ENCODE results near the gene RFTN2. TPM values are rescaled to one million over a fixed set of nuclear protein-coding genes. Genes with fewer than 3 reads are reported as not detected.

The RFTN2 gene
- total and polyA plus RNA-seq, 2 donors (not counting 3 experiments of a cell fraction or from before 2014, with no cell fraction given), result 5.0 to 8.0 TPM

DNA sequence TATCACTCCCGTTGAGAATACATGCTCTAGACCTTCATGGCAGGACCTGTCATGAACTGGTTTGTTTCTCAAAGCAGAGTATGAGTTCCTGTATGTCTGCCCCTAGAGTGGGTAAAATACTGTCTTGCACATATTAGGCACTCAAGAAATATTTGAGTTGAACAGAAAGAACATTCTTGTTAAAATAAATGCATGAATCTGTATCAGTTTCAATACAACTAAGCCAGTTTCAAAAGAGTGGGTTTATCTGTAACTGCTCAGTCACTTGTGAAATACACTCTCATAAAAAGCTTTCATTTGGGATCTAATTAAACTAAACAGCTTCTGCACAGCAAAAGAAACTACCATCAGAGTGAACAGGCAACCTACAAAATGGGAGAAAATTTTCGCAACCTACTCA lies 69.2 kb downstream of the RFTN2 start:
- DNase-seq (ENCODE audit: low read depth, low spot score), result no peak
- Histone ChIP-seq H3K27me3 (ENCODE audit: control insufficient read depth in 2 of 2, insufficient read depth in 2 of 2, low read length in 2 of 2) (no peaks in the 10 kb centered on the region), H3K9ac (replicated peaks; ENCODE audit: extremely low read depth, insufficient read depth, low read length) (no peak overlapping the region), H3K4me3 (replicated peaks in 1 of 3; ENCODE audit: insufficient read depth in 1 of 3, low read depth in 1 of 3, low read length in 3 of 3) (no peak overlapping the region), H3K27ac (ENCODE audit: insufficient read depth, low read depth, low read length) (no peak overlapping the region), H3K9me1 (replicated peaks; ENCODE audit: control insufficient read depth, extremely low read depth, insufficient read depth, low read length) (no peaks in the 10 kb centered on the region), H3K4me2 (ENCODE audit: insufficient read depth, low read length) (no peak overlapping the region), H2AFZ (ENCODE audit: low read depth, low read length) (no peak overlapping the region), H4K20me1 (replicated peaks; ENCODE audit: control insufficient read depth, extremely low read depth, insufficient read depth, low read length) (no peaks in the 10 kb centered on the region), H3K9me3 (replicated peaks; ENCODE audit: control insufficient read depth, insufficient read depth, low read length) (no peaks in the 10 kb centered on the region), H3K79me2 (ENCODE audit: control insufficient read depth, insufficient read depth, low read length) (no peaks in the 10 kb centered on the region), H3K4me1 (ENCODE audit: control insufficient read depth, extremely low read depth, insufficient read depth, low read length) (no peaks in the 10 kb centered on the region), H3K36me3 (ENCODE audit: control insufficient read depth in 2 of 2, extremely low read depth in 1 of 2, insufficient read depth in 2 of 2, low read length in 2 of 2) (no peaks in the 10 kb centered on the region)
- no peak for TF ChIP-seq FOS (IDR thresholded peaks at IDR 0.05; ENCODE audit: borderline replicate concordance, insufficient read depth, low read length)
- no peak for TF ChIP-seq EZH2 (IDR thresholded peaks at IDR 0.05; ENCODE audit: borderline replicate concordance, low read depth, low read length, severe bottlenecking)
- no peak for FAIRE-seq
- no TSS peak for BruUV-seq (replicated peaks)
- dilution Hi-C loops (cut with MboI; ENCODE audit: extremely low pct_ligation_motif_present, low sequenced_read_pairs), result no loop called here
- CTCF ChIA-PET, result no interaction called here
- POLR2A ChIA-PET, result no interaction called here
- intact Hi-C loops (cut with micrococcal nuclease), result no loop called here

DNA sequence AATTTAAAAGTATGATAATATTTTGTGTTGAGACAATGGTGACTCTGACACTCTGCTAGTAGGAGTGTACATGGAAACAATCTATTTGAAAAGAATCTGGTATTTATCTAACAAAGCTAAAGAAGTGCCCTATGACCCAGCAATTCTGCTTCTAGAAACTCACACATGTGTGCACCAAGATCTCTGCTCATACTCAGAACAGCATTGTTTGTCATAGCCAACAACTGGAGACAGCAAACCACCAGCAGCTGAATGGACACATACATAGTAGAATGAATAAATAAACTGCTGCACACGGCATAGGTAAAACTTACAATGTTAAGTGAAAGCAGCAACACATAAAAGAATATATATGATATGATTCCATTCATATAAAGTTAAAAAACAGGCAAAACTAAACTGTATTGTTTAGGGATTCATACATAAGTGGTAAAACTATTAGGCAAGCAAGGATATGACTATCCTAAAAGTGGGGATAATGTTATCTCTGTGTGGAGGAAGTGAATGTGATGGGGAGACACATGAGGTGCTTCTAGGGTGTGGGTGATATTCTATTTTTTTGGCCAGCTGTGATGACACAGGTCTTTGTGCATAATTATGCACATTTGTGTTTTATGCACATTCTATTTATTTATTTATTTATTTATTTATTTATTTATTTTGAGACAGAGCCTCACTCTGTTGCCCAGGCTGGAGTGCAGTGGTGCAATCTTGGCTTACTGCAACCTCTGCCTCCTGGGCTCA lies 71.1 kb downstream of the RFTN2 start:
- H3K36me3 ChIP-seq (ENCODE audit: control insufficient read depth in 2 of 2, extremely low read depth in 1 of 2, insufficient read depth in 2 of 2, low read length in 2 of 2), result no peaks in the 10 kb centered on the region
- FAIRE-seq (no peak), DNase-seq (ENCODE audit: low read depth, low spot score) (no peak)
- H4K20me1 ChIP-seq (replicated peaks; ENCODE audit: control insufficient read depth, extremely low read depth, insufficient read depth, low read length), result no peaks in the 10 kb centered on the region
- no TSS peak for BruUV-seq (replicated peaks)
- ChIA-PET POLR2A (no interaction called here), CTCF (no interaction called here)
- no peaks in the 10 kb centered on the region for H3K27me3 ChIP-seq (ENCODE audit: control insufficient read depth in 2 of 2, insufficient read depth in 2 of 2, low read length in 2 of 2)
- H3K27ac ChIP-seq (ENCODE audit: insufficient read depth, low read depth, low read length), result no peak overlapping the region
- intact Hi-C loops (cut with micrococcal nuclease), result no loop called here
- dilution Hi-C loops (cut with MboI; ENCODE audit: extremely low pct_ligation_motif_present, low sequenced_read_pairs), result no loop called here
- TF ChIP-seq MAX (IDR thresholded peaks at IDR 0.05; ENCODE audit: insufficient read depth, insufficient read length), result no peak
- no peak for TF ChIP-seq POLR2AphosphoS5 (IDR thresholded peaks at IDR 0.05; ENCODE audit: insufficient read depth, low read depth, low read length)
- no peak for TF ChIP-seq GATA2 (IDR thresholded peaks at IDR 0.05; ENCODE audit: insufficient read depth, insufficient read length, low read depth, low read length)
- no peak for TF ChIP-seq CTCF (IDR thresholded peaks at IDR 0.05; ENCODE audit: extremely low read depth in 1 of 2, insufficient read depth in 1 of 2, low read depth in 1 of 2, low read length in 2 of 2)
- no peak for TF ChIP-seq EZH2 (IDR thresholded peaks at IDR 0.05; ENCODE audit: borderline replicate concordance, low read depth, low read length, severe bottlenecking)
- no peak for TF ChIP-seq FOS (IDR thresholded peaks at IDR 0.05; ENCODE audit: borderline replicate concordance, insufficient read depth, low read length)
- no peak for TF ChIP-seq MYC (IDR thresholded peaks at IDR 0.05; ENCODE audit: low read depth, low read length)
- TF ChIP-seq JUN (IDR thresholded peaks at IDR 0.05; ENCODE audit: borderline replicate concordance, insufficient read depth, insufficient read length, low read depth), result no peak
- no peak for TF ChIP-seq POLR2A (IDR thresholded peaks at IDR 0.05; ENCODE audit: low read depth, low read length)
- H3K4me3 ChIP-seq (replicated peaks in 1 of 3; ENCODE audit: insufficient read depth in 1 of 3, low read depth in 1 of 3, low read length in 3 of 3), result no peak overlapping the region
- H3K9me1 ChIP-seq (replicated peaks; ENCODE audit: control insufficient read depth, extremely low read depth, insufficient read depth, low read length), result no peaks in the 10 kb centered on the region
- H3K4me2 ChIP-seq (ENCODE audit: insufficient read depth, low read length), result no peak overlapping the region
- H3K79me2 ChIP-seq (ENCODE audit: control insufficient read depth, insufficient read depth, low read length), result no peaks in the 10 kb centered on the region
- no peak overlapping the region for H3K9ac ChIP-seq (replicated peaks; ENCODE audit: extremely low read depth, insufficient read depth, low read length)
- H3K9me3 ChIP-seq (replicated peaks; ENCODE audit: control insufficient read depth, insufficient read depth, low read length), result no peaks in the 10 kb centered on the region
- H3K4me1 ChIP-seq (ENCODE audit: control insufficient read depth, extremely low read depth, insufficient read depth, low read length), result no peaks in the 10 kb centered on the region
- H2AFZ ChIP-seq (ENCODE audit: low read depth, low read length), result no peak overlapping the region

All from endothelial cell of umbilical vein (primary cell).